NCI-H748 (cell line): ENCODE measurements around the gene EMP2.
"Not testable (repeated sequence)": the region's sequence is repeated elsewhere in the genome, so short reads cannot be mapped to it uniquely, and the experiment has no call there.

ENCODE experiments used
- DNase-seq: peaks from one replicate; lab custom pipeline; 2025; ENCODE audit not compliant: unreplicated experiment; lab: John Stamatoyannopoulos, UW

EMP2 gene

GRCh38 chr16:10578474-10579316 lies 1.7 kb downstream of the EMP2 start:
- DNase-seq, result no peak

GRCh38 chr16:10577305-10578202 lies 2.8 kb downstream of the EMP2 start:
- peak; percentile 7 for DNase-seq

GRCh38 chr16:10576390-10577304 lies 3.8 kb downstream of the EMP2 start:
- DNase-seq, result no peak

GRCh38 chr16:10575506-10576130 lies 4.8 kb downstream of the EMP2 start:
- DNase-seq, result no peak

- no peak for DNase-seq
Measured at GRCh38 chr16:10572611-10573010, 7.8 kb downstream of the EMP2 start.

GRCh38 chr16:10571354-10571753 lies 9.0 kb downstream of the EMP2 start:
- no peak for DNase-seq

GRCh38 chr16:10569621-10570020 lies 10.8 kb downstream of the EMP2 start:
- DNase-seq, result no peak

- DNase-seq, result no peak
Measured at GRCh38 chr16:10566613-10567012, 13.8 kb downstream of the EMP2 start.

GRCh38 chr16:10565167-10565566 lies 15.2 kb downstream of the EMP2 start:
- DNase-seq, result no peak

- DNase-seq, result no peak
Measured at GRCh38 chr16:10564591-10564990, 15.8 kb downstream of the EMP2 start.

- no peak for DNase-seq
Measured at GRCh38 chr16:10562361-10562899, 18.0 kb downstream of the EMP2 start.

GRCh38 chr16:10561425-10561824 lies 19.0 kb downstream of the EMP2 start:
- no peak for DNase-seq

GRCh38 chr16:10561001-10561400 lies 19.4 kb downstream of the EMP2 start:
- no peak for DNase-seq

GRCh38 chr16:10559792-10560191 lies 20.6 kb downstream of the EMP2 start:
- DNase-seq, result not testable (repeated sequence)

GRCh38 chr16:10558746-10559641 lies 21.4 kb downstream of the EMP2 start:
- no peak for DNase-seq

GRCh38 chr16:10558305-10558704 lies 22.1 kb downstream of the EMP2 start:
- no peak for DNase-seq

- DNase-seq, result no peak
Measured at GRCh38 chr16:10557750-10558149, 22.6 kb downstream of the EMP2 start.

GRCh38 chr16:10556236-10556635 lies 24.2 kb downstream of the EMP2 start:
- DNase-seq, result no peak

- DNase-seq, result no peak
Measured at GRCh38 chr16:10554569-10554968, 25.8 kb downstream of the EMP2 start.
